Measurements from ENCODE around the gene YPEL4.

The YPEL4 gene

DNA sequence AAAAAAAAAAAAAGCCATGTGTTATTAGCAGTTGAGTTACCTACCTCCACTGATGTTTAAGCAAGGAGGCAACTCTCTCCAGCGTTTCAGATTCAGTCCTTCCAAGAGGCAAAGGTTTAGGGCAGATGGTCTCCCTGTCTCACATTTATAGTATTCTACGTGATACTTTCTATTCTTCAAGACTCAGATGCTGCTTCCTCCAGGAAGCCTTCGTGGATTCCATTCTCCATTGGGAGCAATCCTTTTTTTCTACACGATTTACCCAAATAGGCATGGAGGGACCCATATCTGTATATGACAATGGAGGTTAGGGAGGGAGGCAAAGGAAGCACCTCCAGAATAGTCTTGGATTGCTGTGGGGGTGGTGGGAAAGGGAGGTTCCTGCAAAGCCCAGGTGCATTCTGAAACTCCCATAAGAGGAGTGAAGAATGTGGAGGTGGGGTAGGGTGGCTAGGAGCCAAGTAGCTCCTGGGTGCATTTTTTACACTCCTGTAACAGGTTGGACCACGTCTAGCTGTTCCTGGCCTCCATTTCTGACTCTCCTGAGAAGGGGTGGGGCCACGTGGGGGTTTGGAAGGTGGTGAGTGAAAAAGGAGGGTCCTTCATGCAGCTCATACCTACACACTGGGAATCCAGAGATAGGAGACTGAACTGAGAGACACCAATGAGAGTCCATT, 16.2 kb downstream of the YPEL4 start:
- DNase-seq (ENCODE audit: low spot score): no peak

DNA sequence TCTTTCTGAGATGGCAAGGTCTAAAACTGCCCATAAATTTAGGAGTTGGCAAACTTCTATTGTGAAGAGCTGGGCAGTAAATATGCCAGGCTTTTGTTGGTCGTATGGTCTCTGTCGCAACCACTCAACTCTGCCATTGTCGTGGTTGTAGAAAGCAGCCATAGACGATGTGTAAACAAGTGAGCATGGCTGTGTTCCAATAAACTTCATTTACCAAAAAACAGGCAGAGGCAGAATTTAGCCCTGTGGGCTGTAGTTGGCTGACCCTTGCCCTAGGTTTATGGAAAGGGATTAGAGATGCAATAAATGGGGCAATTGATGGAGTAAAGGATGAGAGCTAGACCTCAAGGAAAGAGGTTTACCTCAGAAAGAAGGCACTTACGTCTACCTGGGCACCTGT, 17.6 kb downstream of the YPEL4 start:
- no peak for DNase-seq (ENCODE audit: low spot score)

DNA sequence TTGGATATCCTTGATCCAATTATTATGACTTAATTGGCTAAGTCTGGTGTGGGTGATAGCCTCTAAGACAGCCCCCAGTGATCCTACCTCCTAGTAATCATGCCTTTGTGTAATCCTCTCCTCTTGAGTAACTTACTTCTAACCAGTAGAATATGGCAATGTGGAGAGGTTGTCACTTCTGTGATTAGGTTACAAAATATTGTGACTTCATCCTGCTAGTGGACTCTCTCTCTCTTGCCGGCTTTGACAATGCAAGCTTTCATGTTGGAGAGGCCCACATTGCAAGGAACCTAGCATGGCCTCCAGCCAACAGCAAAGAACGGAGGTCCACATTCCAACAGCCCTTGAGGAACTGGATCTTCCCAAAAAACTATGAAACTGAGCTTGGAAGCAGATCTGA, 19.5 kb downstream of the YPEL4 start:
- no peak for DNase-seq (ENCODE audit: low spot score)

DNA sequence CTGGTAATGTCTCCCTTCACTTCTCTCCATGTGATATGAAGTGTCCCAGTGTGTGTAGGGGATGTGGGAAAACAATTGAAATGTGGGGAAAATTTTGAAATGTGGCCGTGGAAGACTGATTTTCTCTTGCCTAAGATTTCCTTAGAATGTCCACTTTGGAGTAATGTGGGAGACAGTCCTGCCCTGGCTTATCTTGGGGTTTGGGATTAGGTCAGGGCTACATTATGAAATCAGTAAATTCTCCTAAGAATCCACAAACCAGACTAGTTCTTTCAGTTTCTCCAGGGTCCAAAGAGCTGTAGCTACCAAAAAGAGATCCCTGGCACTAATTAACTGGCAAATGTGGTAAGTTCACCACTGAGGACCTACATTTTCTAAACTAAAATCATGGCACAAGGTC, 22.8 kb downstream of the YPEL4 start:
- DNase-seq (ENCODE audit: low spot score): no peak

DNA sequence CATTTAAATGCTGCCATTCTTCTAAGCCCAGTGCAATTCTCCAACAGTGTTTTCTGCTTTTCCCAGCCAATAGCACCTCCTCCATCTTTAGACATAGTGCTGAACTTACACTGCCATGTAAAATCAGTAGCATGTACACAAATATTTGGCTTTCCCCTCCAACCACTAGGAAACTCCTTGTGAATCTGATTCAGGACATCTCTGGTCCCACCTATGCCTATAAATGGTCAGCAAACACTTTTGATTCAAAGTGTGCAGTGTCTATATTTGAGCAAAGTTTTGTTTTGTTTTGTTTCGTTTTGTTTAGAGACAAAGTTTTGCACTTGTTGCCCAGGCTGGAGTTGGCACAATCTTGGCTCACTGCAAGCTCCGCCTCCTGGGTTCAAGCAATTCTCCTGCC, 24.8 kb downstream of the YPEL4 start:
- no peak for DNase-seq (ENCODE audit: low spot score)

DNA sequence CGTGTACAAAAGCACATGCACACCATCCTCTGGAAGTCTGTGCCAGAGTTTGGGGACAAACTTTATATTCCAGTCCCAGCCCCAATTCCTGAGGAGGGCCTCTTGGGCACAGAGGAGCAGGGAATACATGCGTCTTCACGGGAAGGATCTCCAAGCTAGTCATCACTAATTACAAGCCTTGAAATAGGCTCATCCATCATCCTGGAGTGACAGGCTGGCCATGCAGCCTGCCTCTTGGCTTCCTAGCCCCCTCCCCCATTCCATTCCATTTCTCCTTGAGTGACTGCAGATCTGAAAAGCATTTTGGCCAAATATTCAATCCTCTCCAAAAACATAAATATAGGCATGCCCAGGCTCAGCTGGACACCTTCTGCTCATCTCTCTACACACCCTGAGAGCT, 27.4 kb downstream of the YPEL4 start:
- no peak for DNase-seq (ENCODE audit: low spot score)

DNA sequence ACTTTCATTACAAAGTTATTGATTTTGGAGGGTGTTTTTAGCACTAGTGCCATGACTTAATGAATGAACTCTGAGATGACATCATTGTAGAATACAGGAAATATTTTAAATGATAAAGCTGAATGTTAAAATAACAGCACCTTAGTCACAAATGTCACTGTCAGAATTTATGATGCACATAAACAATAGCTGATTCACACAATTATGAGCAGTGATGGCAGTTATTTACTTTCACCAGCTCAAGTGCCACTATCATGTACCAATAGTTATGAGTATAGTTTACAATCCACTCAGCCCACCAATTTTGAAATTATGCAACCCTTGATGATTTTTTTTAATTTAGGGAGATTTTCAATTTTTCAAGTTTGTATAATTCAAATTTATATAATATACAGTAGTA, 29.2 kb downstream of the YPEL4 start:
- DNase-seq (ENCODE audit: low spot score): no peak

DNA sequence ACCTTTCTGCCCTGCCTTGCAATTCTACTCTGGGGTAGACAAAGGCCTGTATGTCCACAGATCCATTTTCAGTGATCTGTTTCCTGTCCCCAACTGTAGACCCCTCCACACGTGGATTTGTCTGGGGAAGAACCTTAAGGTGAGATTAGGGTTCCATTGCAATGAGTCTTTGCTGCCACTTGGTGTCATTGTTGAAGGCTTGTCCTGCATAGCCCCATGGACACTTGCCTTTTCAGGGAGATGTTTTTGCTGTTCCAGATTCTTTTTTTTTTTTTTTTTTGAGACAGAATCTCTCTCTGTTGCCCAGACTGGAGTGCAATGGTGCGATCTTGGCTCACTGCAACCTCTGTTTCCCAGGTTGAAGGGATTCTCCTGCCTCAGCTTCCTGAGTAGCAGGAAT, 30.4 kb downstream of the YPEL4 start:
- no peak for DNase-seq (ENCODE audit: low spot score)

DNA sequence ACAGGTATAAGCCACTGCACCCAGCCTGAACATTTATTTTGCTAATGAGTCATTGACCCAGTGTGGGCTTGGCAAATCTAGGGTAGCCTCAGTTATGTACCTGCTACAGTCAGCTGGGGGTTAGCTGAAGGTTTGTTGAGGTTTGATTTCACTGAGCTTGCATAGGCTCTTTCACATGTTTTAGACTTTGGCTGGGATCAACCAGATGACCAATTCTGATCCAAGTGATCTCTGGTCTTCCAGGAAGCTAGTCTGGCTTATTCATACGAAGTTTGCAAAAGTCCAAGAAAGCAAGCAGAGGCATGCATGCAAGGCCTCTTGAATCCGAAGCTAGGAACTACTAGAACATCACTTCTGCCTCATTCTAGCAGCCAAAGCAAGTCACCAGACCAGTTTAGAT, 31.3 kb downstream of the YPEL4 start:
- no peak for DNase-seq (ENCODE audit: low spot score)

DNA sequence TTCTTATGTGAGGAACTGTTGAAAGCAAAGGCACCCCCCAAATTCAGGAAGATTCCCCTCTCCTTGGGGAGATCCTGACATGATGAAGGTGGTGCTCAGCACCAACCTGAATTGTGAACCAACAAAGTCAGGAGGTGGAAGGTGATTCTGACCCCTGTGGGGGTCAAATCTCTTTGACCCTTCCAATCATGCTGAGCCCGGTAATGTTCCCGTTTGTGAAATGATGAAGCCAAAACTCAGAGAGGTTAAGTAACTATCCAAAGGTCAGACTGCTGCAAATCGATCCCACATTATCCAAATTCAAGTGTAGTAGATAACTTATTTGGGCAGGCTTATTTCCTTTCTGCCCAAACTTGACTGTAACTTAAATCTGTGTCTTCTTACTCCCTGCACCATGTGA, 33.1 kb downstream of the YPEL4 start:
- no peak for DNase-seq (ENCODE audit: low spot score)

DNA sequence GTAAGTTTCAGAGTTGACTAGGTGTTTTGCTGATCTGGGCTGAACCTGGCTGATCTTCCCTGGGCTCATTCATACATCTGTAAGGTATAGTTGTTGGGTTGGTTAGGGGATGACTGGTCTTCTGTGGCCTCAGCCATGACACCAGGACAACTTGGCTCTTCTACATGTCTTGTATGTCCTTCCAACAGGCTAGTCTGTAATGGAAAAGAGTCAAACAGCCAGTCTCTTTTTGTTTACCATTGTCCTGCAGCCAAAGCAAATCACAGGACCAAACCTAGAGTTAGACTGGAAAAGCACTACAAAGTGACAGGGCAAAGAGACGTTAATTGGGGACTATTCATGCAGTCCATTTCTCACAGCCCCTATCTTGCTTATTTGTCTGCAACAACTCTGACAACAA, 34.4 kb downstream of the YPEL4 start:
- DNase-seq (ENCODE audit: low spot score): no peak

DNA sequence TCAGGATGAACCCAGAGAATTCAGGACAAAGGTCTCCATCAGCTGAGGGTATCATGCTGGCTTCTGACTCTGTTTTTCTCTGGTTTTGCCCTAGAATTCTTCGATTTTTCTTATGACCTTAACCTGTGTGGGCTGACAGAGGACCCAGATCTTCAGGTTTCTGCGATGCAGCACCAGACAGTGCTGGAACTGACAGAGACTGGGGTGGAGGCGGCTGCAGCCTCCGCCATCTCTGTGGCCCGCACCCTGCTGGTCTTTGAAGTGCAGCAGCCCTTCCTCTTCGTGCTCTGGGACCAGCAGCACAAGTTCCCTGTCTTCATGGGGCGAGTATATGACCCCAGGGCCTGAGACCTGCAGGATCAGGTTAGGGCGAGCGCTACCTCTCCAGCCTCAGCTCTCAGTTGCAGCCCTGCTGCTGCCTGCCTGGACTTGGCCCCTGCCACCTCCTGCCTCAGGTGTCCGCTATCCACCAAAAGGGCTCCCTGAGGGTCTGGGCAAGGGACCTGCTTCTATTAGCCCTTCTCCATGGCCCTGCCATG, 35.4 kb downstream of the YPEL4 start:
- no peak for DNase-seq (ENCODE audit: low spot score)

DNA sequence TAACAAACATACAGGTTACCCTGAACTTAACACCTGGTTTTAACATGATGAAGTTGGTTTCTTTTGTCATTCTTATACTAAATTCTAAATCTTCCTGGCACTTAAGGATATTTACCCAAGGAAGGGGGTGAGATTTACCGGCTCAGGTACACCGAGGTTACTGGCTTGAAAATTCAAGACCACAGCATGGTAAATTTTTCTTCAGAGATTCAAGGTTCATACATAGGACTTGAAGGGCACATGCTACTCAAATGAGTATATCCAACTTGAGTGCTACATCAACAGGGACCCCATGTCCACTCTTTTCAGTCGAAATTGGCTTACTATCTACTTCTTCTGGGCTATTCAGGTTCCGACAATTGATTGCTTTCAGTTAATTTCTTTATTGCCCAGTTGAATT, 39.5 kb downstream of the YPEL4 start:
- DNase-seq (ENCODE audit: low spot score): no peak

DNA sequence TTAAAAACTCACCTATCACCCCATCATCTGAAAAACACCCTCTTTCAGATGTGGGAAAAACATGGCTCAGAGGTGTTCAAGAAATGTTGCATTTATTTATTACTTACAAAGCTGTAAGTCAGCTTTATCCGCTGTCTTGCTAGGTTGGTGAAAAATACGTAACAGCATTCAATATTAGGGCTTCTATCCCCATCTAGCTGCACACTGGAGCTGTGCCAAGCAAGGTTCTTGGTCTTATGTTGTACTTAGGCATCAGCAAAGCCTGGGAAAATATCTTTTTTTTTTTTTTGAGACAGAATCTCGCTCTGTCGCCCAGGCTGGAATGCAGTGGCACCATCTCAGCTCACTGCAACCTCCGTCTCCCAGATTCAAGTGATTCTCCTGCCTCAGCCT, 44.7 kb downstream of the YPEL4 start:
- DNase-seq (ENCODE audit: low spot score): no peak

DNA sequence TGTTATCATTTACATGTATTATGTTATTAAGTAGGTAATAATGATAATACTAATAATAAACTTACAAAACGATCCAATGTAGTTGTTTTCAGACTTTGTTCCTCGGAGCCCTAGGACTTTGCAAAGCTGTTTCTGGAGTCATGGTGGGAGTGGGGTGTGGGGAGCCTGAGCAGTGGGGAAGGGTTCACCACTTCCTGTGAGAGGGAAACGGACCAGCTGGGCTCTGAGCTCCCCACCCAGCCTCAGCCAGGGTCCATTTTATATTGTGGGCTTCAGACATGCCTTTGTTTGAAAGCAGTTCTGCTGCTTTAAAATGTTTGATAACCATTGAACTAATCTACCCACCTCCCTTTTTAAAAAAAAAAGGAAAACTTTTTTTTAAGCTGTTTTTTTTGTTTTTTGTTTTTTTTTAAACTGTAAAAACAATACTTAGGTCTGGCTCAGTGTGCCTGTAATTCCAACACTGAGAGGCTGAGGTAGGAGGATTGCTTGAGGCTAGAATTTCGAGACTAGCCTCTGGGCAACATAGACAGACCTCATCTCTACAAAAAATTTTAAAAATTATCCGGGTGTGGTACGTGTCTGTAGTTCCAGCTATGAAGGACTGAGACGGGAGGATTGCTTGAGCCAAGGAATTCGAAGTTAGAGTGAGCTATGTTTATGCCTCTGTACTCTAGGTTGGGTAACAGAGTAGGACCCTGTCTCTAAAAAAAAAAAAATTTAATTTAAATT, 45.2 kb downstream of the YPEL4 start:
- DNase-seq (ENCODE audit: low spot score): no peak

DNA sequence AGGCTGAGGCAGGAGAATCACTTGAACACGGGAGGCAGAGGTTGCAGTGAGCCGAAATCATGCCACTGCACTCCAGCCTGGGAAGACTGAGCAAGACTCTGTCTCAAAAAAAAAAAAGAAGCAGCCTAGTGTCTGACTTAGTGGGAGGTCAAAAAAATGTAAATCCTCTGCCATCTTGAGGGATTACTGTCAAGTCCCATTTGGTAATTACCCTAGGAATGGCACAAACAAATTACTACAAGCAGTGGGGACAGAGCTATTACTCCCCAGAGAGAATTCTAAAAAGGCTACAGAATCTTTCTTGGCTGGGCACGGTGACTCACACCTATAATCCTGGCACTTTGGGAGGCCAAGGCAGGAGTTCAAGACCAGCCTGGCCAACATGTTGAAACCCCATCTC, 48.4 kb downstream of the YPEL4 start:
- DNase-seq (ENCODE audit: low spot score): no peak

DNA sequence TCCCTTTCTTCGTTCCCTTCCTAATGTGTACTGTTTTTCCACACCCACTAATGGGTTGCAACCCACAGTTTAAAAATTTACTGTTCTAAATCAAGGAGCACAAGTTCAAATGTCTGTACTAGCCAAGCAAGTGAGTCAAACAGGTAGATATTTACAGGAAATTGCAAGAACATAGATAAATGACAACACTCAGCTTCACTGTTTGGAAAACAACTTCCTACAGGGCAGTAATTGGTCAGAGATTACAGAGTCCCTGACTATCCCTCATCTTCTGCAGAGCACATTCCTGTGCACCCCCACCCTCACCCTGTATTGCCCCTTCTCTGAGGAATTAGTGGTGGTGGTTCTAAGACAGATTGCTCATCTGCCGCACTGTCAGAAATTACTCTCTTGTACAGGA, 50.3 kb downstream of the YPEL4 start:
- no peak for DNase-seq (ENCODE audit: low spot score)

DNA sequence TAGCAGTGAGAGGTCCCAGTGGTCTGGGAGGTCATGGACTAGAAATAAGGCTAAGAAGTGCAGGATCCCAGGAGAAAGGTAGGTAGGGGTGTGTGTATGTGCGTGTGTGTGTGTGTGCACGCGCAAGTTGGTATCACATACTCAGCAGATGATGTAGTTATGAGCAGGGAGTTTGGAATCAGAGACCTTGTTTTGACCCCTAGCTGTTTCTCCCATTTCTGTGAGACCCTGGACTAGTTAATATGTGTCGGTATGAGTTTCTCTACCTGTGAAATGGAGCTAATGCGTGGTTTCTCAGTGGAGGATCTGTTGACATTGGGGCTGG, 50.9 kb downstream of the YPEL4 start:
- no peak for DNase-seq (ENCODE audit: low spot score)

DNA sequence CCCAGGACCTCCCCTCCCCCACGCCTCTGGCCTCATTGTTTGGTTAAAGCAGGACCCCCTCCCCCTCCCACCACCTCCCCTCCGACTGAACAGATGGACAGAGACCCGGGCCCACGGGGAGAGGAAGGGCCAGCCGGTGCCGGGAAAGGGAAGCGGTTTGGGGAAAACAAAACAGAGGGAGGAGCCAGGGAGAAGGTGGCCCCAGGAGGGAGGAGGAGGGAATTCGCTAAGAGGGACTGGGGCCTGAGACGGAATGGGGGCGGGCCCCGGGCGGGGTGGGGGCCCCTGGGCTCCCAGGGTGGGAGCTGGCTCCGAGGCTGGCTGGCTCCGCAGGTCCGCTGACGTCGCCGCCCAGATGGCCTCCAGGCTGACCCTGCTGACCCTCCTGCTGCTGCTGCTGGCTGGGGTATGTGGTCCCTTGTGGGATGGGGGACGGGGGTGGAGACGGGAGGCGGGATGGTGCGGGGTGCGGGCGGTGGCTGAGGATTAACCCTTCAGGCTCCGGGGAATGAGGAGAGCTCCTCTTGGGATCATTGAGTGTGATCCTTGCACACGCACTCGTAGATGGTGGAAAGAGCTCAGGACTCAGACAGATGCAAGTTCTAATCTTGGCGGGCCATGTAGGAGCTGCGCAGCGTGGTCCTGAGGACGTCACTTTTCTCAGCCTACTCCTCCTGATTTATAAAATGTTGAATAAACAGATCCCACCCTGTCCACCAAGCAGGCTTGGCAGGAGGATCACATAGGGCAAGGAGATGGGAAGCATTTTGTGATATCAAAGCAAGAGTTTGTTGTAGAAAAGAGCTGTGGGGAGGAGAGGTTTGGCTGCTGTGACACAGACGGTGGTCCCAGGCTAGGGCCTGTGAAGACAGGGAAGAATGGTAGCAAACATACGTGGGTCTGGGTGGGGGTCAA, 51.5 kb downstream of the YPEL4 start:
- DNase-seq (ENCODE audit: low spot score): peak; percentile 86

DNA sequence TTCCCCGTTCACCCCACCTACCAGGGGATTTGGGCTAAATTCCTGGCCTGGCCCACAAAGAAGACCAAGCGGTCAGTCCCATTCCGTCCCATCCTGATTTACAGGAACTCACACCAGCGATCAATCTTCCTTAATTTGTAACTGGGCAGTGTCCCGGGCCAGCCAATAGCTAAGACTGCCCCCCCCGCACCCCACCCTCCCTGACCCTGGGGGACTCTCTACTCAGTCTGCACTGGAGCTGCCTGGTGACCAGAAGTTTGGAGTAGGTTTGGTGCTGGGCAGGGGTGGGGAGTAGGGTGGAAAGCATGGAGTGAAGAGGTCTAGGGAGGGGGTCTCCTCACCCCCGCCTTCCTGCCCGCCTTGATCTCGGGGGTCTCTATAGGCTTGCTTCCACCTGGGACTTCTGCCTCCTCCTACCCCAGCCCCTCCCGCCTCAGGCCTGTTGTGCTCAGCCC, 52.2 kb downstream of the YPEL4 start, which contains the start of gene SERPING1:
TSS of gene SERPING1 (plus strand) at position 225 of the 455 bp plus-strand sequence. CDS start 586 bp downstream, outside the sequence.
- DNase-seq (ENCODE audit: low spot score): peak; percentile 76

DNA sequence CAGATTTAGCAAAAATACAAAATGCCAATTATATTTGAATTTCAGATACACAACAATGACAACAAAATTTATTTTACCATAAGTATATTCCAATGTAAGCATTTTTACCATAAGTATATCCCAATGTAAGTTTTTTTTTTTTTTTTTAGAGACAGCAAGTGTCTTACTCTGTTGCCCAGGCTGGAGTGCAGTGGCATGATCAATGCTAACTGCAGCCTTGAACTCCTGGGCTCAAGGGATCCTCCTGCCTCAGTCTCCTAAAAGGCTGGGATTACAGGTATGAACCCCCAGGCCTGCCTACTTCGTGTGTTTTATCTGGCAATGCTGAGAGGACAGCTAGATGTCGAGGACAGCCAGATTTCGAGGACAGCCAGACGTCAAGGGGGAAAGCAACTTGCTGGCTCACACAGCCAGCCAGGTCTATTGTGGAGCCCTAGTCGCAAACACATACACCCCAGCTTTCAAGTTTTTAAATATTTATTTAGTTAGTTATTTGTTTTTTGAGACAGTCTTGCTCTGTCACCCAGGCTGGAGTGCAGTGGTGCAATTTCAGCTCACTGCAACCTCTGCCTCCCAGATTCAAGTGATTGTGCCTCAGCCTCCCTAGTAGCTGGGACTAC, 53.3 kb downstream of the YPEL4 start:
- no peak for DNase-seq (ENCODE audit: low spot score)
